ENCODE results near the gene TMCC1. TPM values are rescaled to one million over a fixed set of nuclear protein-coding genes. Genes with fewer than 3 reads are reported as not detected.

TMCC1 gene
- polyA plus RNA-seq, 2 of the 4 experiments (the other 2 are of a cell fraction), result 30.3 to 75.7 TPM

- H3K9me3 ChIP-seq, result peaks cover 11% of the 10 kb centered on the region; the same call in 2 of the 3 replicates
- TF ChIP-seq HDAC2 (IDR thresholded peaks at IDR 0.05) (no peak), HOXB5 (CRISPR knock-in tag; IDR thresholded peaks at IDR 0.05) (no peak), EHF (CRISPR knock-in tag; IDR thresholded peaks at IDR 0.05) (no peak), KDM1A (IDR thresholded peaks at IDR 0.05; ENCODE audit: low read depth) (no peak), ZFP36 (IDR thresholded peaks at IDR 0.05; ENCODE audit: borderline replicate concordance, partially characterized antibody) (no peak), HOXB13 (CRISPR knock-in tag; IDR thresholded peaks at IDR 0.05; ENCODE audit: low read depth) (no peak), CEBPB (IDR thresholded peaks at IDR 0.05) (no peak; a peak in 1 of 4 replicates), CBX2 (IDR thresholded peaks at IDR 0.05; ENCODE audit: borderline replicate concordance, low read depth) (no peak), BCL3 (IDR thresholded peaks at IDR 0.05) (no peak), TP53 (CRISPR knock-in tag; IDR thresholded peaks at IDR 0.05) (no peak), ZNF302 (CRISPR knock-in tag; IDR thresholded peaks at IDR 0.05) (no peak), ESRRA (IDR thresholded peaks at IDR 0.05; ENCODE audit: borderline replicate concordance, low read length) (no peak), HMGXB4 (CRISPR knock-in tag; IDR thresholded peaks at IDR 0.05; ENCODE audit: borderline replicate concordance) (no peak), ZC3H11A (IDR thresholded peaks at IDR 0.05) (no peak), RARB (CRISPR knock-in tag; IDR thresholded peaks at IDR 0.05) (no peak), MAX (IDR thresholded peaks at IDR 0.05) (no peak), HEYL (CRISPR knock-in tag; IDR thresholded peaks at IDR 0.05) (no peak), RNF2 (IDR thresholded peaks at IDR 0.05; ENCODE audit: borderline replicate concordance, low read depth) (no peak)
- TF ChIP-seq, protein P1, sequence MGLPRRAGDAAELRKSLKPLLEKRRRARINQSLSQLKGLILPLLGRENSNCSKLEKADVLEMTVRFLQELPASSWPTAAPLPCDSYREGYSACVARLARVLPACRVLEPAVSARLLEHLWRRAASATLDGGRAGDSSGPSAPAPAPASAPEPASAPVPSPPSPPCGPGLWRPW (IDR thresholded peaks at IDR 0.05), result no peak
- CTCF ChIA-PET, result interaction anchor here (2.0 kb wide), 1 partner anchor 130 kb away, joined by 5 read pairs; no protein-coding TSS in a partner anchor
- H3K4me1 ChIP-seq, result peaks cover 9% of the 10 kb centered on the region; the same call in 2 of the 3 replicates
- H3K27ac ChIP-seq, result no peak overlapping the region
- no peak overlapping the region for H3K4me2 ChIP-seq
- DNase-seq (ENCODE audit: low read depth in 1 of 2, low spot score in 1 of 2) (no peak), ATAC-seq (no peak), FAIRE-seq (no peak)
- POLR2A ChIA-PET, result no interaction called here
- no peak overlapping the region for H3K4me3 ChIP-seq
- 100% methylated on average over 2 of the region's 2 CpGs for WGBS (ENCODE audit: missing lambda C conversion rate)
Measured at GRCh38 chr3:129695230-129695629, 198.3 kb downstream of the TMCC1 start.

DNA sequence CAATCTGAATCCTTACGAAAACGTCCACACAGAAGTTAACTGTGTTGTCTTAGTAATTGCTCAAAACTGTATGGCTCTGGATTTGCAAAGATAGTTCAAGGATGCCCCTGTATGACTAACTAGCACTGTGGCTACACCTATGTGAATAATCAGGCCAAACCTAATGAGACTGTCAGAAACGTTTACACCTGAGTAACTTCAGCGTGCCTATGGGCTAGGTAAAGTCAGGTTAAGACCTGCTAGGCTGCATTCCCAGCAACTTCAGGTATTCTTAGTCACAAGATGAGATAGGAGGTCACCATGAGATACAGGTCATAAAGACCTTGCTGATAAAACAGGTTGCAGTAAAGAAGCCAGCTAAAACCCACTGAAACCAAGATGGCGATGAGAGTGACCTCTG is 199.3 kb downstream of the TMCC1 start:
- Histone ChIP-seq H3K27ac (no peak overlapping the region), H3K4me3 (no peak overlapping the region), H3K9me3 (peaks cover 11% of the 10 kb centered on the region; the same call in 2 of the 3 replicates), H3K4me2 (no peak overlapping the region), H3K4me1 (peaks cover 18% of the 10 kb centered on the region)
- ChIA-PET POLR2A (no interaction called here), CTCF (no interaction called here)
- WGBS (ENCODE audit: missing lambda C conversion rate), result 92% methylated on average over 5 of the region's 5 CpGs
- DNase-seq (ENCODE audit: low read depth in 1 of 2, low spot score in 1 of 2) (no peak), ATAC-seq (no peak), FAIRE-seq (no peak)
- TF ChIP-seq MAZ (IDR thresholded peaks at IDR 0.05; ENCODE audit: borderline replicate concordance, low read depth, low read length) (no peak), HEYL (CRISPR knock-in tag; IDR thresholded peaks at IDR 0.05) (no peak), CHD2 (IDR thresholded peaks at IDR 0.05; ENCODE audit: low read length, partially characterized antibody) (no peak), JUNB (IDR thresholded peaks at IDR 0.05) (no peak), KDM1A (IDR thresholded peaks at IDR 0.05; ENCODE audit: low read depth) (no peak), MAFK (IDR thresholded peaks at IDR 0.05; ENCODE audit: partially characterized antibody) (no peak), EHF (CRISPR knock-in tag; IDR thresholded peaks at IDR 0.05) (no peak), RFX5 (IDR thresholded peaks at IDR 0.05) (no peak), EP300 (IDR thresholded peaks at IDR 0.05) (no peak), ESRRA (IDR thresholded peaks at IDR 0.05; ENCODE audit: borderline replicate concordance, low read length) (no peak), JUN (IDR thresholded peaks at IDR 0.05) (no peak), CEBPB (IDR thresholded peaks at IDR 0.05) (no peak), FOSL2 (IDR thresholded peaks at IDR 0.05) (no peak), FOSL2 (CRISPR knock-in tag; IDR thresholded peaks at IDR 0.05) (no peak), RCOR1 (IDR thresholded peaks at IDR 0.05; ENCODE audit: low read depth, low read length) (no peak)

All from A549 (cell line).